Keratinocyte (primary cell): ENCODE results near the gene UXS1. TPM values are rescaled to one million over a fixed set of nuclear protein-coding genes. Genes with fewer than 3 reads are reported as not detected.

ENCODE experiments used
- DNase-seq: peaks from one replicate; pipeline ENCODE4 v3.0.0-alpha.2; 2011; ENCODE audit warnings: low read depth, missing footprints, low spot score
- FAIRE-seq: peaks from 2 replicates; lab custom pipeline; 2011; peaks lifted over from hg19 to GRCh38; lab: Jason Lieb, UNC
- H2AFZ ChIP-seq: 2 replicates; pipeline ENCODE4 v1.6.0; 2012; ENCODE audit warnings: low read length, control low read depth, inconsistent platforms; ENCODE audit not compliant: control insufficient read depth
- H3K27ac ChIP-seq: 2 replicates; pipeline ENCODE4 v1.5.1; 2011; ENCODE audit warnings: low read length; ENCODE audit not compliant: control insufficient read depth, insufficient read depth
- H3K27me3 ChIP-seq: 3 replicates; pipeline ENCODE4 v1.6.0; 2011; ENCODE audit warnings: low read length; ENCODE audit not compliant: control insufficient read depth, insufficient read depth; ENCODE audit errors: extremely low read depth
- H3K36me3 ChIP-seq, 2 experiments: 2 replicates in 1 of 2; 3 replicates in 1 of 2; pipeline ENCODE4 v1.5.1; 2011; ENCODE audit warnings: low read length in 2 of 2, mild to moderate bottlenecking in 1 of 2; ENCODE audit not compliant: control insufficient read depth in 2 of 2, insufficient read depth in 2 of 2; ENCODE audit errors: extremely low read depth in 1 of 2
- H3K4me1 ChIP-seq: 3 replicates; pipeline ENCODE4 v1.5.1; 2011; ENCODE audit warnings: low read length; ENCODE audit not compliant: control insufficient read depth, insufficient read depth; ENCODE audit errors: extremely low read depth
- H3K4me2 ChIP-seq: 3 replicates; pipeline ENCODE4 v1.6.0; 2011; ENCODE audit warnings: low read depth, low read length; ENCODE audit not compliant: control insufficient read depth, insufficient read depth; ENCODE audit errors: extremely low read depth
- H3K4me3 ChIP-seq, 3 experiments: fragments of 200-600 bp in 1 of 3; sonication (generic) in 1 of 3; 2 replicates in 2 of 3; 3 replicates in 1 of 3; pipeline ENCODE4 v1.5.1; 2011 to 2016; ENCODE audit warnings: low read length in 3 of 3, mild to moderate bottlenecking in 3 of 3, control low read depth in 2 of 3, inconsistent platforms in 1 of 3, low read depth in 1 of 3, mixed read lengths in 1 of 3, mixed run types in 1 of 3, moderate library complexity in 1 of 3; ENCODE audit not compliant: control insufficient read depth in 2 of 3, insufficient read depth in 2 of 3; ENCODE audit errors: extremely low read depth in 1 of 3
- H3K79me2 ChIP-seq: 2 replicates; pipeline ENCODE4 v1.6.0; 2012; ENCODE audit warnings: low read length; ENCODE audit not compliant: control insufficient read depth, insufficient read depth
- H3K9ac ChIP-seq: 3 replicates; pipeline ENCODE4 v1.6.0; 2011; ENCODE audit warnings: low read length; ENCODE audit not compliant: control insufficient read depth, insufficient read depth; ENCODE audit errors: extremely low read depth
- H3K9me1 ChIP-seq: 3 replicates; pipeline ENCODE4 v1.6.0; 2011; ENCODE audit warnings: low read length; ENCODE audit not compliant: control insufficient read depth, insufficient read depth; ENCODE audit errors: extremely low read depth
- H3K9me3 ChIP-seq: 2 replicates; pipeline ENCODE4 v1.5.1; 2012; ENCODE audit warnings: low read depth, low read length; ENCODE audit not compliant: control insufficient read depth
- H4K20me1 ChIP-seq: 3 replicates; pipeline ENCODE4 v1.6.0; 2011; ENCODE audit warnings: low read length; ENCODE audit not compliant: control insufficient read depth, insufficient read depth; ENCODE audit errors: extremely low read depth
- CTCF ChIP-seq, 3 experiments: IDR thresholded peaks in 1 of 3; conservative IDR thresholded peaks in 1 of 3; optimal IDR thresholded peaks in 1 of 3; 2 replicates in 2 of 3; 3 replicates in 1 of 3; pipeline versions ENCODE3 to v1.5.1; 2011; ENCODE audit warnings: low read length in 3 of 3, mild to moderate bottlenecking in 3 of 3, moderate library complexity in 2 of 3, control low read depth in 1 of 3, inconsistent platforms in 1 of 3; ENCODE audit not compliant: insufficient read depth in 2 of 3; ENCODE audit errors: extremely low read depth in 1 of 3
- EZH2 ChIP-seq: IDR thresholded peaks from one replicate; pipeline ENCODE4 v1.6.1; 2012; ENCODE audit warnings: inconsistent platforms, mild to moderate bottlenecking, low read length, moderate library complexity
- dilution Hi-C: fragments of 300-500 bp; cut with MboI; formaldehyde crosslinking; loops from one replicate; pipeline ENCODE4 v1.7.0; 2020; ENCODE audit warnings: low sequenced_read_pairs; ENCODE audit not compliant: extremely low pct_ligation_motif_present
- polyA plus RNA-seq, 5 experiments: library from polyadenylated mRNA; depleted of rRNA in 3 of 5; stranded (reverse) in 3 of 5; stranded (forward) in 1 of 5; unstranded in 1 of 5; fragments of >200 nt; gene quantifications; 1 replicate in 1 of 5; 2 replicates in 3 of 5; 3 replicates in 1 of 5; pipeline versions ENCODE4 v1.2.1 to v1.2.3, GENCODE V29; 2011 to 2012; ENCODE audit warnings: missing spikeins in 2 of 5, low read depth in 1 of 5, low replicate concordance in 1 of 5

UXS1 gene
- polyA plus RNA-seq, 1 donor (not counting 4 experiments of a cell fraction or from before 2014, with no cell fraction given): 43.5 TPM

GRCh38 chr2:106178716-106179115, 15.4 kb downstream of the UXS1 start:
- Histone ChIP-seq H3K4me2 (no peak overlapping the region), H4K20me1 (no peaks in the 10 kb centered on the region), H3K36me3 (no peaks in the 10 kb centered on the region), H3K9ac (no peak overlapping the region), H3K4me1 (no peaks in the 10 kb centered on the region), H3K27me3 (no peaks in the 10 kb centered on the region), H3K4me3 (no peak overlapping the region), H2AFZ (no peak overlapping the region), H3K27ac (no peak overlapping the region), H3K9me1 (no peaks in the 10 kb centered on the region), H3K79me2 (peaks cover 6% of the 10 kb centered on the region), H3K9me3 (no peaks in the 10 kb centered on the region)
- FAIRE-seq (no peak), DNase-seq (no peak)
- TF ChIP-seq EZH2 (no peak), CTCF (optimal IDR thresholded peaks at IDR 0.05 in 1 of 3, IDR thresholded peaks at IDR 0.05 in 1 of 3, conservative IDR thresholded peaks at IDR 0.05 in 1 of 3; ENCODE audit: extremely low read depth in 1 of 3, insufficient read depth in 2 of 3, low read length in 3 of 3) (no peak)
- dilution Hi-C loops: no loop called here

GRCh38 chr2:106177581-106177980, 16.5 kb downstream of the UXS1 start:
- Histone ChIP-seq H3K9me1 (no peaks in the 10 kb centered on the region), H3K4me3 (no peak overlapping the region), H4K20me1 (no peaks in the 10 kb centered on the region), H3K9me3 (no peaks in the 10 kb centered on the region), H3K27ac (no peak overlapping the region), H3K36me3 (no peaks in the 10 kb centered on the region), H3K27me3 (no peaks in the 10 kb centered on the region), H2AFZ (no peak overlapping the region), H3K4me1 (no peaks in the 10 kb centered on the region), H3K4me2 (no peak overlapping the region), H3K9ac (no peak overlapping the region), H3K79me2 (peaks cover 5% of the 10 kb centered on the region)
- TF ChIP-seq EZH2 (no peak), CTCF (optimal IDR thresholded peaks at IDR 0.05 in 1 of 3, IDR thresholded peaks at IDR 0.05 in 1 of 3, conservative IDR thresholded peaks at IDR 0.05 in 1 of 3; ENCODE audit: extremely low read depth in 1 of 3, insufficient read depth in 2 of 3, low read length in 3 of 3) (no peak)
- DNase-seq: no peak
- dilution Hi-C loops: no loop called here
- no peak for FAIRE-seq
